Measurements from ENCODE around the gene USP53. TPM values are rescaled to one million over a fixed set of nuclear protein-coding genes. Genes with fewer than 3 reads are reported as not detected.

Gene USP53
- total RNA-seq, 1 donor from 2014 or later = 20.4 TPM

- POLR2A ChIA-PET = no interaction called here
- Mint-ChIP-seq H3K27me3 (no peaks in the 10 kb centered on the region), H3K4me3 (peak overlapping the region; percentile 4), H3K4me1 (peaks cover 62% of the 10 kb centered on the region), H3K27ac (peak overlapping the region; percentile 80), H3K9me3 (no peaks in the 10 kb centered on the region), H3K36me3 (ENCODE audit: low read depth) (peaks cover 13% of the 10 kb centered on the region)
- CTCF ChIA-PET = no interaction called here
- DNase-seq (no peak), ATAC-seq (ENCODE audit: low read depth) (no peak)
- intact Hi-C loops (cut with micrococcal nuclease) = no loop called here
- no peak for TF ChIP-seq CTCF (IDR thresholded peaks at IDR 0.05)
Measured at GRCh38 chr4:119209077-119209476, 3.4 kb upstream of the USP53 start.

- Mint-ChIP-seq H3K9me3 (no peaks in the 10 kb centered on the region), H3K27ac (peak overlapping the region; percentile 80), H3K4me3 (no peak overlapping the region), H3K36me3 (ENCODE audit: low read depth) (peaks cover 13% of the 10 kb centered on the region), H3K4me1 (peaks cover 65% of the 10 kb centered on the region), H3K27me3 (no peaks in the 10 kb centered on the region)
- ChIA-PET POLR2A (no interaction called here), CTCF (no interaction called here)
- no peak for ATAC-seq (ENCODE audit: low read depth)
- no peak for DNase-seq
- no peak for TF ChIP-seq CTCF (IDR thresholded peaks at IDR 0.05)
- intact Hi-C loops (cut with micrococcal nuclease) = no loop called here
Measured at GRCh38 chr4:119209586-119209985, 2.9 kb upstream of the USP53 start.

GRCh38 chr4:119210775-119211174 is 1.7 kb upstream of the USP53 start:
- CTCF ChIA-PET = no interaction called here
- no peaks in the 10 kb centered on the region for H3K27me3 Mint-ChIP-seq
- POLR2A ChIA-PET = no interaction called here

GRCh38 chr4:119211867-119212233 is 663 bp upstream of the USP53 start:
- H3K4me1 Mint-ChIP-seq = peaks cover 58% of the 10 kb centered on the region

More at GRCh38 chr4:119210775-119211174, 1.7 kb upstream of the USP53 start:
- peaks cover 13% of the 10 kb centered on the region for H3K36me3 Mint-ChIP-seq (ENCODE audit: low read depth)
- no peak for DNase-seq
- peaks cover 65% of the 10 kb centered on the region for H3K4me1 Mint-ChIP-seq
- TF ChIP-seq CTCF (IDR thresholded peaks at IDR 0.05) = no peak
- no peak for ATAC-seq (ENCODE audit: low read depth)
- intact Hi-C loops (cut with micrococcal nuclease) = loop anchor here (5.0 kb wide), 3 partner anchors 417 to 618 kb away; partner anchors contain the start of gene PDE5A
- H3K4me3 Mint-ChIP-seq = peak overlapping the region; percentile 90
- H3K9me3 Mint-ChIP-seq = no peaks in the 10 kb centered on the region
- peak overlapping the region; percentile 94 for H3K27ac Mint-ChIP-seq

More at GRCh38 chr4:119211867-119212233, 663 bp upstream of the USP53 start:
- TF ChIP-seq CTCF (IDR thresholded peaks at IDR 0.05) = no peak
- peaks cover 13% of the 10 kb centered on the region for H3K36me3 Mint-ChIP-seq (ENCODE audit: low read depth)
- ChIA-PET POLR2A (interaction anchor here (0.6 to 3.1 kb wide), 12 partner anchors 10 to 377 kb away, joined by 3 to 44 read pairs (median 6); a partner anchor contains a TSS), CTCF (no interaction called here)
- H3K4me3 Mint-ChIP-seq = peak overlapping the region; percentile 90
- H3K27me3 Mint-ChIP-seq = no peaks in the 10 kb centered on the region
- intact Hi-C loops (cut with micrococcal nuclease) = loop anchor here (1.0 to 5.0 kb wide), 12 partner anchors 26 to 934 kb away; partner anchors contain the start of genes MAD2L1, METTL14, PDE5A and SEC24D
- DNase-seq (no peak), ATAC-seq (ENCODE audit: low read depth) (peak; percentile 6)
- peak overlapping the region; percentile 94 for H3K27ac Mint-ChIP-seq
- H3K9me3 Mint-ChIP-seq = no peaks in the 10 kb centered on the region

Measured in activated B cell treated with CpG ODN at 0.5 μM for 24 hours (primary cell).